ENCODE data around the gene CDHR5.

GRCh38 chr11:662689-663274, 38.0 kb upstream of the CDHR5 start:
- no peak for TF ChIP-seq POLR2A (IDR thresholded peaks at IDR 0.05)
- TF ChIP-seq, protein P1, sequence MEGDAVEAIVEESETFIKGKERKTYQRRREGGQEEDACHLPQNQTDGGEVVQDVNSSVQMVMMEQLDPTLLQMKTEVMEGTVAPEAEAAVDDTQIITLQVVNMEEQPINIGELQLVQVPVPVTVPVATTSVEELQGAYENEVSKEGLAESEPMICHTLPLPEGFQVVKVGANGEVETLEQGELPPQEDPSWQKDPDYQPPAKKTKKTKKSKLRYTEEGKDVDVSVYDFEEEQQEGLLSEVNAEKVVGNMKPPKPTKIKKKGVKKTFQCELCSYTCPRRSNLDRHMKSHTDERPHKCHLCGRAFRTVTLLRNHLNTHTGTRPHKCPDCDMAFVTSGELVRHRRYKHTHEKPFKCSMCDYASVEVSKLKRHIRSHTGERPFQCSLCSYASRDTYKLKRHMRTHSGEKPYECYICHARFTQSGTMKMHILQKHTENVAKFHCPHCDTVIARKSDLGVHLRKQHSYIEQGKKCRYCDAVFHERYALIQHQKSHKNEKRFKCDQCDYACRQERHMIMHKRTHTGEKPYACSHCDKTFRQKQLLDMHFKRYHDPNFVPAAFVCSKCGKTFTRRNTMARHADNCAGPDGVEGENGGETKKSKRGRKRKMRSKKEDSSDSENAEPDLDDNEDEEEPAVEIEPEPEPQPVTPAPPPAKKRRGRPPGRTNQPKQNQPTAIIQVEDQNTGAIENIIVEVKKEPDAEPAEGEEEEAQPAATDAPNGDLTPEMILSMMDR (IDR thresholded peaks at IDR 0.05 in 4 of 5, conservative IDR thresholded peaks at IDR 0.05 in 1 of 5) = peak; percentile 26 to 81 (median 63)

Data from gastrocnemius medialis (tissue), 4 donors.